GM13976 (cell line): ENCODE measurements around the gene NELL1.

Experiments
- DNase-seq: peaks from one replicate; pipeline ENCODE4 v3.0.0; 2012; ENCODE audit warnings: low spot score
- CTCF ChIP-seq: IDR thresholded peaks from 2 replicates; pipeline ENCODE4 v1.5.1; 2012; ENCODE audit warnings: borderline replicate concordance, mild to moderate bottlenecking; ENCODE audit not compliant: insufficient read depth; ENCODE audit errors: extremely low read depth, missing control alignments, control extremely low read depth
- in situ Hi-C: fragments of 300-500 bp; cut with MboI; formaldehyde crosslinking; loops from one replicate; pipeline ENCODE4 v1.12.0; 2022; ENCODE audit warnings: low sequenced_read_pairs, mixed read lengths, inconsistent platforms; ENCODE audit not compliant: unreplicated experiment

Gene NELL1

DNA sequence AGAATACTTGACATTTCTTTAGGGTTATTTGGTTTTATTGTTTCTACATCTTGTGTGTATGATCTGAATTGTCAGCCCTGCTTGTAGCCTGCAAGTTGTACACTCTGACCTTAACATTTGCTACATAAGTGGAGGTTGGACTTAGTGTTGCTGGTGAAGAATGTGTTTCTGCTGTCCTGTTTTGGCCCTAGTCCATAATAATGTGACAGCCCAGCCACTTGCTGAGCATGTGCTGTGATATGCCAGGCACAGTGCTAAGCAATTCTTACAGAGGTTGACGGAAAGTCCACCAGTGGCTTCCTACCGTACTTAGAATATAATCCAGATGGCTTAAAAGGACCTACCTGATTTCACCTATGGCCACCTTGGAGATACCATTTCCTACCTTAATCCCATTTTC, 526.6 kb downstream of the NELL1 start:
- no peak for TF ChIP-seq CTCF
- no peak for DNase-seq
- in situ Hi-C loops = no loop called here

GRCh38 chr11:21198498-21198897, 529.1 kb downstream of the NELL1 start:
- in situ Hi-C loops = no loop called here
- TF ChIP-seq CTCF = no peak
- no peak for DNase-seq

DNA sequence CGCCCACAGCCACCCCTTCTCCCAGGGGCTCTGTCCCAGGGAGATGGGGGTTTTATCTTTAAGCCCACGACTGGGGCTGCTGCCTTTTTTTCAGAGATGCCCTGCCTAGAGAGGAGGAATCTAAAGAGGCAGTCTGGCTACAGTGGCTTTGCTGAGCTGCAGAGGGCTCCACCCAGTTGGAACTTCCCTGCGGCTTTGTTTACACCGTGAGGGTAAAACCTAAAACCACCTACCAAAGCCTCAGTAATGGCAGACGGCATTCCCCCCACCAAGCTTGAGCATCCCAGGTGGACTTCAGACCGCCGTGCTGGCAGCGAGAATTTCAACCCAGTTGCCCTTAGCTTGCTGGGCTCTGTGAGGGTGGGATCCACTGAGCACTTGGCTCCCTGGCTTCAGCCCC, 535.8 kb downstream of the NELL1 start:
- in situ Hi-C loops = no loop called here

DNA sequence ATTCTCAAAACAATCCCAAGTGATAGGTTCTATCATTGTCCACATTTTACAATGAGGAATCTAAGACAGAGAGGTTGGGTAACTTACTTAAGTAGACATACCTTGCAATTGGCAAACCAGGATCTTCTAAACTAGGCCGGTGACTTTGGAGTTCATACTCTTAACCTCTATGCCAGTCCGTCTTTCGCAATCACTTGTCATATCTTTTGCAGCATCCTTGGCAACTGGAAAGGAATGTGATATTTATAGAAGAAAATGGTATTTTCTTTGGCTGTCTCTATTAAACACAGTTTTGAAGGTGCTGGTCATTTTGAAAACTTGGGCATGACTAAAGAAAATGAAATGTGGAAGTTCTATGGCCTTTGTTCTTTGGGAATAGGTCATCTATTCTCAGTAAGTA, 556.5 kb downstream of the NELL1 start:
- no peak for TF ChIP-seq CTCF
- in situ Hi-C loops = no loop called here
- DNase-seq = no peak

More for the DNA sequence above, 535.8 kb downstream of the NELL1 start:
- no peak for DNase-seq
- TF ChIP-seq CTCF = no peak

- in situ Hi-C loops = no loop called here
- no peak for DNase-seq
- TF ChIP-seq CTCF = no peak
Observed at GRCh38 chr11:21229224-21229623, 559.8 kb downstream of the NELL1 start.

DNA sequence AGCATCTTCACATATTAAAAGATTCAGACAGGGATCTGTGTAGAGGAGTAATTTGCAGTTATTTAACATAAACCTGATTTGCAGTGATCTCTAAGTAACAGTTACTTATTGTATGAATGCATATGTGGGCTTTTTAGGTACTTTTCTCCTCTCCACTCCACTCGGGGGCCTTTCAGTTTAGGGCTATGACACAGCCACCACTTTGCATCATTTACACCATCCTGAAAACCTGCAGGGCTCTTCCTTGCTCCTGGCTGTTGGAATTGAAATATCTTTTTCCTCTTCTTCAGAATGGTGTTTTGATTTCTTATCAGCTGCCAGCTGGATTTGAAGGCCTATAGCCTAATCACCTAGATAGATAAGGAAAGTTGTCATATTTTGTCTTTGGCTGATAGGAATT, 580.8 kb downstream of the NELL1 start:
- no peak for TF ChIP-seq CTCF
- in situ Hi-C loops = no loop called here
- DNase-seq = no peak

DNA sequence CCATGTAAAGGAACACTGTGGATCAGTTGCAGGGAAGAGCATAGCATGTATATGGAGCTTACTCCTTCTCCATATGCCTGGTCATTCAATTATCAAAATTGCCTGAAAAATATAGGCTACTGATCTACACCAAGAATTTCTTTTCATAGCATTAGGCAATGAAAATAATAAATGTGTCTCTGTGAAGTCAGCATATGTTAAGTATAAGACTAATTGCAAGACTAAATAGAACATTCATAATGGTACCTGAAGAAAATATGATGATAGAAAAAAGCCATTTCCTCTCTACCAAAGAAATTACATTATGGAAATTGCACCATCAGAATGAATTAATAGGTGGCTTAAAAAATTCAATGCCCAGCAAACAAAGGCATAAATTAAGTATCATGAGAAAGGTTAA, 584.7 kb downstream of the NELL1 start:
- no peak for TF ChIP-seq CTCF
- DNase-seq = no peak
- in situ Hi-C loops = no loop called here
